HepG2 (cell line): ENCODE measurements around the gene HBQ1. TPM values are rescaled to one million over a fixed set of nuclear protein-coding genes. Genes with fewer than 3 reads are reported as not detected.
A peak's percentile ranks its signal among the peaks of the same experiment; 100 is the strongest.

Source experiments
- AGO2 ChIP-seq: fragments of 200-400 bp; formaldehyde crosslinking; optimal IDR thresholded peaks from 2 replicates; pipeline ENCODE3; 2017; ENCODE audit warnings: mild to moderate bottlenecking, low read depth, low read length, moderate library complexity
- ATF4 ChIP-seq, 2 experiments: fragments of 450-650 bp in 1 of 2; sonication (generic) in 1 of 2; formaldehyde crosslinking; IDR thresholded peaks; 2 replicates each; pipeline versions ENCODE4 v1.5.0 to v1.8.0; 2020 to 2022; ENCODE audit warnings: mild to moderate bottlenecking in 1 of 2, missing genetic modification reagents in 1 of 2
- HIVEP1 ChIP-seq: sonication (generic); formaldehyde crosslinking; IDR thresholded peaks from 2 replicates; pipeline ENCODE4 v1.4.0; 2020; ENCODE audit warnings: mild to moderate bottlenecking, missing genetic modification reagents
- HNF1B ChIP-seq: sonication (generic); formaldehyde crosslinking; IDR thresholded peaks from 2 replicates; pipeline ENCODE4 v1.5.1; 2020; ENCODE audit warnings: mild to moderate bottlenecking, moderate library complexity, missing genetic modification reagents
- KDM1A ChIP-seq: IDR thresholded peaks from 2 replicates; pipeline ENCODE4 v1.6.1; 2016; ENCODE audit warnings: missing compliant biosample characterization
- KLF11 ChIP-seq: IDR thresholded peaks from 2 replicates; pipeline ENCODE4 v1.6.1; 2016; ENCODE audit warnings: missing compliant biosample characterization
- MED13 ChIP-seq: sonication (generic); formaldehyde crosslinking; IDR thresholded peaks from 2 replicates; pipeline ENCODE4 v1.5.0; 2020; ENCODE audit warnings: missing genetic modification reagents
- NCOA1 ChIP-seq: sonication (generic); formaldehyde crosslinking; IDR thresholded peaks from 2 replicates; pipeline ENCODE4 v1.9.0; 2021; ENCODE audit warnings: missing genetic modification reagents
- NFRKB ChIP-seq: fragments of 450-650 bp; IDR thresholded peaks from 2 replicates; pipeline ENCODE4 v1.6.1; 2017
- POLR2G ChIP-seq: fragments of 200-400 bp; formaldehyde crosslinking; IDR thresholded peaks from 2 replicates; pipeline ENCODE4 v1.6.1; 2018; ENCODE audit warnings: mild to moderate bottlenecking, low read depth, low read length, moderate library complexity
- RARA ChIP-seq: IDR thresholded peaks from 2 replicates; pipeline ENCODE4 v1.6.1; 2016; ENCODE audit warnings: missing genetic modification reagents, missing compliant biosample characterization
- RBFOX2 ChIP-seq: fragments of 200-400 bp; formaldehyde crosslinking; IDR thresholded peaks from 2 replicates; pipeline ENCODE4 v1.6.1; 2017; ENCODE audit warnings: low read depth, mild to moderate bottlenecking, low read length
- SALL2 ChIP-seq: sonication (generic); formaldehyde crosslinking; IDR thresholded peaks from 2 replicates; pipeline ENCODE4 v1.8.1; 2023; ENCODE audit warnings: mild to moderate bottlenecking, missing genetic modification reagents, inconsistent platforms
- SMC3 ChIP-seq: IDR thresholded peaks from 2 replicates; pipeline ENCODE4 v1.6.1; 2011; ENCODE audit warnings: low read length, improper control_type of control experiment
- TBP ChIP-seq: sonication (generic); formaldehyde crosslinking; IDR thresholded peaks from 2 replicates; pipeline ENCODE4 v1.5.0; 2020; ENCODE audit warnings: missing genetic modification reagents
- TEAD2 ChIP-seq: sonication (generic); formaldehyde crosslinking; IDR thresholded peaks from 2 replicates; pipeline ENCODE4 v1.9.0; 2021; ENCODE audit warnings: missing genetic modification reagents
- ZC3H13 ChIP-seq: sonication (generic); formaldehyde crosslinking; IDR thresholded peaks from 2 replicates; pipeline ENCODE4 v1.8.1; 2023; ENCODE audit warnings: mild to moderate bottlenecking, missing genetic modification reagents, moderate library complexity
- ZNF205 ChIP-seq: IDR thresholded peaks from 2 replicates; pipeline ENCODE4 v1.6.1; 2018; ENCODE audit warnings: missing biosample characterization, missing genetic modification reagents
- ZNF572 ChIP-seq: sonication (generic); formaldehyde crosslinking; IDR thresholded peaks from 2 replicates; pipeline ENCODE4 v1.5.1; 2020; ENCODE audit warnings: mild to moderate bottlenecking, missing genetic modification reagents
- ZNF577 ChIP-seq: sonication (generic); formaldehyde crosslinking; IDR thresholded peaks from 2 replicates; pipeline ENCODE4 v1.4.0; 2020; ENCODE audit warnings: mild to moderate bottlenecking, low read depth, missing genetic modification reagents, borderline replicate concordance
- ZNF781 ChIP-seq: sonication (generic); formaldehyde crosslinking; IDR thresholded peaks from 2 replicates; pipeline ENCODE4 v1.5.1; 2020; ENCODE audit warnings: borderline replicate concordance, mild to moderate bottlenecking, missing genetic modification reagents; ENCODE audit errors: not compliant biosample characterization
- ZNF782 ChIP-seq: sonication (generic); formaldehyde crosslinking; IDR thresholded peaks from 2 replicates; pipeline ENCODE4 v1.4.0; 2020; ENCODE audit warnings: missing genetic modification reagents, mild to moderate bottlenecking, borderline replicate concordance
- ZNF784 ChIP-seq: sonication (generic); formaldehyde crosslinking; IDR thresholded peaks from 2 replicates; pipeline ENCODE4 v1.5.1; 2020; ENCODE audit warnings: missing genetic modification reagents, mild to moderate bottlenecking, borderline replicate concordance
- ZNF788 ChIP-seq: sonication (generic); formaldehyde crosslinking; IDR thresholded peaks from 2 replicates; pipeline ENCODE4 v1.5.0; 2020; ENCODE audit warnings: mild to moderate bottlenecking, missing genetic modification reagents, borderline replicate concordance
- ZSCAN22 ChIP-seq: sonication (generic); formaldehyde crosslinking; IDR thresholded peaks from 2 replicates; pipeline ENCODE4 v1.4.0; 2020; ENCODE audit warnings: mild to moderate bottlenecking, missing genetic modification reagents
- polyA plus RNA-seq, 8 experiments: library from polyadenylated mRNA; depleted of rRNA in 3 of 8; stranded (reverse) in 7 of 8; unstranded in 1 of 8; fragments of >200 nt; fragmentation: Illumina TruSeq in 4 of 8; extraction: Trizol in 4 of 8; gene quantifications; 2 replicates each; pipeline versions ENCODE4 v1.2.1 to v1.2.3, GENCODE V29; 2011 to 2016; ENCODE audit warnings: low read depth in 4 of 8, missing spikeins in 1 of 8, mixed read lengths in 1 of 8; ENCODE audit not compliant: insufficient read depth in 1 of 8
- total RNA-seq, 5 experiments: library from RNA; depleted of rRNA; stranded (reverse); fragments of >200 nt; fragmentation: Illumina TruSeq; extraction: Trizol; gene quantifications; 2 replicates each; pipeline ENCODE4 v1.2.3, GENCODE V29; 2016; ENCODE audit warnings: low read depth in 1 of 5

The HBQ1 gene
- total and polyA plus RNA-seq, 2 of the 13 experiments (the other 11 are each of a cell fraction or from before 2014, with no cell fraction given) = 4.9 to 7.4 TPM

DNA sequence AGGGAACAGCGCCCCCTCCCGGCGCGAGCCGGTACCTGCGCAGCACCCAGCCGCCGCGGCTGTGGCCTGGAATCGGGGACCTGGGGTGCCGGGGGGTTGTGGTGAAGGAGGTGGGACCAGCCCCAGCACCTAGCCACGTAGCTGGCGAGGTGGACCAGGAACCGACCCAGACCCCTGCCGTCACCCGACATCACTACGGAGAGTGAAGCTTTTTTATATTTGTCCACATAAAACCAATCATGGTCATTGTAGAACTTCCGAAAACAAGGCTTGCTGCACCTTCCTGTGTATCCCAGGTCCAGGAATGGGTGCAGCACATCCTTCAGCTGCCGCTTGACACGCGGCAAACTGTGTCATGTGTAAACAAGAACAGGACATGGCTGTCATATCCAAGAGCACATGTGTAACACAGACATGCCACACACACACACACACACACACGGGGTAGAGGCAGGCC is 1.3 kb downstream of the HBQ1 start (continued):
- 0 out of 2 replicates have a peak, but pooled peaks have one; percentile 3 for TF ChIP-seq ZNF782 (CRISPR knock-in tag)
- TF ChIP-seq ZSCAN22 (CRISPR knock-in tag) = 0 out of 2 replicates have a peak, but pooled peaks have one; percentile 14
- no peak for TF ChIP-seq HIVEP1 (CRISPR knock-in tag)
- no peak for TF ChIP-seq ZNF205 (CRISPR knock-in tag)
- TF ChIP-seq ATF4 (CRISPR knock-in tag; IDR thresholded peaks at IDR 0.05) = no peak
- TF ChIP-seq ZNF784 (CRISPR knock-in tag) = no peak
- no peak for TF ChIP-seq KLF11
- TF ChIP-seq SMC3 = peak; percentile 27; the same call in 1 of the 2 replicates
- TF ChIP-seq HNF1B (CRISPR knock-in tag) = no peak; the same call in 1 of the 2 replicates
- TF ChIP-seq MED13 (CRISPR knock-in tag) = 0 out of 2 replicates have a peak, but pooled peaks have one; percentile 0
- TF ChIP-seq ZNF577 (CRISPR knock-in tag) = no peak; the same call in 1 of the 2 replicates
- peak; percentile 95 for TF ChIP-seq AGO2
- no peak for TF ChIP-seq NFRKB
- peak; percentile 1 for TF ChIP-seq RBFOX2
- TF ChIP-seq KDM1A (CRISPR knock-in tag) = no peak
- TF ChIP-seq SALL2 (CRISPR knock-in tag) = no peak; the same call in 1 of the 2 replicates
- peak; percentile 14; the same call in 1 of the 2 replicates for TF ChIP-seq POLR2G
- no peak for TF ChIP-seq TEAD2 (CRISPR knock-in tag)
- 0 out of 2 replicates have a peak, but pooled peaks have one; percentile 3 for TF ChIP-seq ZNF788 (CRISPR knock-in tag)
- no peak for TF ChIP-seq TBP
- TF ChIP-seq ZNF781 = no peak
- no peak for TF ChIP-seq RARA (CRISPR knock-in tag)
- peak; percentile 56; the same call in 1 of the 2 replicates for TF ChIP-seq ZNF572 (CRISPR knock-in tag)
- no peak; the same call in 1 of the 2 replicates for TF ChIP-seq NCOA1
- 0 out of 2 replicates have a peak, but pooled peaks have one; percentile 1 for TF ChIP-seq ZC3H13 (CRISPR knock-in tag)
